Measurements from ENCODE around the gene PCGF1.
"Not testable (repeated sequence)": the region's sequence is repeated elsewhere in the genome, so short reads cannot be mapped to it uniquely, and the experiment has no call there.

The PCGF1 gene

GRCh38 chr2:74482801-74483674, 24.5 kb downstream of the PCGF1 start, which contains the start of the genes CCDC142 and TTC31:
Gene CCDC142, minus strand, starts transcription at chr2:74482998. Its CDS starts 161 bp downstream, at chr2:74482837.
Gene TTC31, plus strand, starts transcription at chr2:74483081. Its CDS starts 15 bp downstream, at chr2:74483096.
- peaks cover 6% of the 10 kb centered on the region for H3K4me1 ChIP-seq (ENCODE audit: control insufficient read depth, insufficient read depth, low read length)
- no peak for DNase-seq (ENCODE audit: low read depth, low spot score)
- H3K27ac ChIP-seq (ENCODE audit: low read length): no peak within 1 kb of the TSS
- WGBS (ENCODE audit: insufficient coverage, insufficient read length): no CpG with 5 or more reads among the region's 50 CpGs
- H3K9me3 ChIP-seq (ENCODE audit: control insufficient read depth, insufficient read depth, low read length): no peaks in the 10 kb centered on the region
- peak within 1 kb of the TSS; percentile 58 for H3K4me3 ChIP-seq (ENCODE audit: low read length)
- no peaks in the 10 kb centered on the region for H3K36me3 ChIP-seq (ENCODE audit: control insufficient read depth, insufficient read depth, low read length)
- no peaks in the 10 kb centered on the region for H3K27me3 ChIP-seq (ENCODE audit: control insufficient read depth, insufficient read depth, low read length)

GRCh38 chr2:74481961-74482800, 25.3 kb downstream of the PCGF1 start:
- no peaks in the 10 kb centered on the region for H3K9me3 ChIP-seq (ENCODE audit: control insufficient read depth, insufficient read depth, low read length)
- no peaks in the 10 kb centered on the region for H3K27me3 ChIP-seq (ENCODE audit: control insufficient read depth, insufficient read depth, low read length)
- WGBS (ENCODE audit: insufficient coverage, insufficient read length): no CpG with 5 or more reads among the region's 80 CpGs
- no peak overlapping the region for H3K27ac ChIP-seq (ENCODE audit: low read length)
- H3K4me3 ChIP-seq (ENCODE audit: low read length): peak overlapping the region; percentile 58
- H3K4me1 ChIP-seq (ENCODE audit: control insufficient read depth, insufficient read depth, low read length): peaks cover 6% of the 10 kb centered on the region
- H3K36me3 ChIP-seq (ENCODE audit: control insufficient read depth, insufficient read depth, low read length): no peaks in the 10 kb centered on the region
- no peak for DNase-seq (ENCODE audit: low read depth, low spot score)

- Histone ChIP-seq H3K27me3 (ENCODE audit: control insufficient read depth, insufficient read depth, low read length) (no peaks in the 10 kb centered on the region), H3K4me1 (ENCODE audit: control insufficient read depth, insufficient read depth, low read length) (peaks cover 6% of the 10 kb centered on the region), H3K9me3 (ENCODE audit: control insufficient read depth, insufficient read depth, low read length) (no peaks in the 10 kb centered on the region), H3K27ac (ENCODE audit: low read length) (no peak overlapping the region), H3K36me3 (ENCODE audit: control insufficient read depth, insufficient read depth, low read length) (no peaks in the 10 kb centered on the region), H3K4me3 (ENCODE audit: low read length) (peak overlapping the region; percentile 58; the same call in 1 of the 2 replicates)
- no peak for DNase-seq (ENCODE audit: low read depth, low spot score)
- whole genome bisulfite sequencing (ENCODE audit: insufficient coverage, insufficient read length): no CpG with 5 or more reads among the region's 3 CpGs
Observed at GRCh38 chr2:74481431-74481830, 26.1 kb downstream of the PCGF1 start.

- Histone ChIP-seq H3K27me3 (ENCODE audit: control insufficient read depth, insufficient read depth, low read length) (no peaks in the 10 kb centered on the region), H3K9me3 (ENCODE audit: control insufficient read depth, insufficient read depth, low read length) (no peaks in the 10 kb centered on the region), H3K4me1 (ENCODE audit: control insufficient read depth, insufficient read depth, low read length) (no peaks in the 10 kb centered on the region), H3K4me3 (ENCODE audit: low read length) (no peak overlapping the region), H3K36me3 (ENCODE audit: control insufficient read depth, insufficient read depth, low read length) (peaks cover 5% of the 10 kb centered on the region; the same call in 1 of the 2 replicates), H3K27ac (ENCODE audit: low read length) (no peak overlapping the region)
- DNase-seq (ENCODE audit: low read depth, low spot score): no peak
- no CpG with 5 or more reads among the region's 5 CpGs for WGBS (ENCODE audit: insufficient coverage, insufficient read length)
Observed at GRCh38 chr2:74474899-74475298, 32.6 kb downstream of the PCGF1 start.

GRCh38 chr2:74474481-74474880, 33.0 kb downstream of the PCGF1 start:
- Histone ChIP-seq H3K4me3 (ENCODE audit: low read length) (no peak overlapping the region), H3K27ac (ENCODE audit: low read length) (no peak overlapping the region), H3K4me1 (ENCODE audit: control insufficient read depth, insufficient read depth, low read length) (no peaks in the 10 kb centered on the region), H3K9me3 (ENCODE audit: control insufficient read depth, insufficient read depth, low read length) (no peaks in the 10 kb centered on the region), H3K36me3 (ENCODE audit: control insufficient read depth, insufficient read depth, low read length) (peaks cover 5% of the 10 kb centered on the region; the same call in 1 of the 2 replicates), H3K27me3 (ENCODE audit: control insufficient read depth, insufficient read depth, low read length) (no peaks in the 10 kb centered on the region)
- WGBS (ENCODE audit: insufficient coverage, insufficient read length): no CpG with 5 or more reads among the region's 6 CpGs
- no peak for DNase-seq (ENCODE audit: low read depth, low spot score)

- Histone ChIP-seq H3K27ac (ENCODE audit: low read length) (no peak overlapping the region), H3K4me3 (ENCODE audit: low read length) (peak overlapping the region; percentile 51; the same call in 1 of the 2 replicates), H3K36me3 (ENCODE audit: control insufficient read depth, insufficient read depth, low read length) (peaks cover 5% of the 10 kb centered on the region; the same call in 1 of the 2 replicates), H3K4me1 (ENCODE audit: control insufficient read depth, insufficient read depth, low read length) (no peaks in the 10 kb centered on the region), H3K9me3 (ENCODE audit: control insufficient read depth, insufficient read depth, low read length) (no peaks in the 10 kb centered on the region), H3K27me3 (ENCODE audit: control insufficient read depth, insufficient read depth, low read length) (no peaks in the 10 kb centered on the region)
- no peak for DNase-seq (ENCODE audit: low read depth, low spot score)
- no CpG with 5 or more reads among the region's 7 CpGs for WGBS (ENCODE audit: insufficient coverage, insufficient read length)
Observed at GRCh38 chr2:74472945-74473258, 34.6 kb downstream of the PCGF1 start.

- H3K36me3 ChIP-seq (ENCODE audit: control insufficient read depth, insufficient read depth, low read length): peaks cover 5% of the 10 kb centered on the region; the same call in 1 of the 2 replicates
- WGBS (ENCODE audit: insufficient coverage, insufficient read length): no CpG with 5 or more reads among the region's 66 CpGs
- no peak within 1 kb of the TSS for H3K27ac ChIP-seq (ENCODE audit: low read length)
- H3K27me3 ChIP-seq (ENCODE audit: control insufficient read depth, insufficient read depth, low read length): no peaks in the 10 kb centered on the region
- no peaks in the 10 kb centered on the region for H3K9me3 ChIP-seq (ENCODE audit: control insufficient read depth, insufficient read depth, low read length)
- peak; percentile 94 for DNase-seq (ENCODE audit: low read depth, low spot score)
- peak within 1 kb of the TSS; percentile 51; the same call in 1 of the 2 replicates for H3K4me3 ChIP-seq (ENCODE audit: low read length)
- no peaks in the 10 kb centered on the region for H3K4me1 ChIP-seq (ENCODE audit: control insufficient read depth, insufficient read depth, low read length)
Observed at GRCh38 chr2:74472086-74472944, 35.2 kb downstream of the PCGF1 start, which contains the start of gene MRPL53. Gene MRPL53, minus strand, starts transcription at chr2:74472680. Its CDS starts 20 bp downstream, at chr2:74472660.

- WGBS (ENCODE audit: insufficient coverage, insufficient read length): no CpG with 5 or more reads among the region's 16 CpGs
- Histone ChIP-seq H3K9me3 (ENCODE audit: control insufficient read depth, insufficient read depth, low read length) (no peaks in the 10 kb centered on the region), H3K4me1 (ENCODE audit: control insufficient read depth, insufficient read depth, low read length) (no peaks in the 10 kb centered on the region), H3K4me3 (ENCODE audit: low read length) (peak overlapping the region; percentile 51; the same call in 1 of the 2 replicates), H3K27me3 (ENCODE audit: control insufficient read depth, insufficient read depth, low read length) (no peaks in the 10 kb centered on the region), H3K27ac (ENCODE audit: low read length) (no peak overlapping the region), H3K36me3 (ENCODE audit: control insufficient read depth, insufficient read depth, low read length) (peaks cover 5% of the 10 kb centered on the region; the same call in 1 of the 2 replicates)
- DNase-seq (ENCODE audit: low read depth, low spot score): no peak
Observed at GRCh38 chr2:74471332-74472065, 36.0 kb downstream of the PCGF1 start.

- not testable (repeated sequence) for H3K36me3 ChIP-seq (ENCODE audit: control insufficient read depth, insufficient read depth, low read length); DNase-seq (ENCODE audit: low read depth, low spot score); H3K27me3 ChIP-seq (ENCODE audit: control insufficient read depth, insufficient read depth, low read length); H3K4me3 ChIP-seq (ENCODE audit: low read length); H3K4me1 ChIP-seq (ENCODE audit: control insufficient read depth, insufficient read depth, low read length); H3K9me3 ChIP-seq (ENCODE audit: control insufficient read depth, insufficient read depth, low read length); H3K27ac ChIP-seq (ENCODE audit: low read length)
- WGBS (ENCODE audit: insufficient coverage, insufficient read length): no CpG with 5 or more reads among the region's 12 CpGs
Observed at GRCh38 chr2:74470742-74471141, 36.8 kb downstream of the PCGF1 start.

Data from iPS DF 6.9 (cell line).